ENCODE data around the gene PKDCC. TPM values are rescaled to one million over a fixed set of nuclear protein-coding genes. Genes with fewer than 3 reads are reported as not detected.
"Not testable (repeated sequence)": the region's sequence is repeated elsewhere in the genome, so short reads cannot be mapped to it uniquely, and the experiment has no call there.

Gene PKDCC
- total RNA-seq, 5 donors from 2014 or later (not counting 1 experiment from before 2014, with no cell fraction given): 0.29 to 1.3 (median 0.83) TPM; not detected in 1

GRCh38 chr2:42034096-42034495 is 13.7 kb upstream of the PKDCC start:
- H3K9me3 ChIP-seq; POLR2A ChIA-PET; H3K4me1 ChIP-seq (ENCODE audit: control insufficient read depth in 1 of 2, extremely low read depth in 1 of 2, insufficient read depth in 2 of 2, low read length in 2 of 2); CTCF ChIA-PET; ATAC-seq (replicated peaks in 1 of 4); H3K36me3 ChIP-seq (ENCODE audit: control insufficient read depth in 2 of 2, extremely low read depth in 1 of 2, insufficient read depth in 1 of 2, low read length in 1 of 2); H3K4me3 ChIP-seq (ENCODE audit: control insufficient read depth in 1 of 2, extremely low read depth in 1 of 2, low read length in 1 of 2); H3K27ac Mint-ChIP-seq; DNase-seq; H3K4me3 Mint-ChIP-seq; H3K27ac ChIP-seq (ENCODE audit: low read length); H3K9me3 Mint-ChIP-seq; H3K36me3 Mint-ChIP-seq; H3K4me1 Mint-ChIP-seq: not testable (repeated sequence)
- H3K27me3 Mint-ChIP-seq: peaks cover 18 to 25% of the 10 kb centered on the region in 2 donors
- peaks cover 0 to 18% of the 10 kb centered on the region in 2 experiments for H3K27me3 ChIP-seq (replicated peaks in 1 of 2; ENCODE audit: control insufficient read depth in 2 of 2, extremely low read depth in 1 of 2, insufficient read depth in 2 of 2, low read length in 1 of 2)
- no CpG with 5 or more reads among the region's 6 CpGs for WGBS (ENCODE audit: insufficient coverage)

- ChIA-PET CTCF (no interaction called here), POLR2A (interaction anchor here in 1 of 2 donors (0.6 kb wide), 1 partner anchor 74 kb away, joined by 4 read pairs; no protein-coding TSS in a partner anchor)
- ATAC-seq (replicated peaks in 1 of 4) (no peak), DNase-seq (no peak)
- Mint-ChIP-seq H3K36me3 (no peaks in the 10 kb centered on the region), H3K4me3 (no peak overlapping the region), H3K4me1 (peaks cover 0 to 6% (median 0%) of the 10 kb centered on the region in 3 donors), H3K27me3 (peaks cover 17 to 19% of the 10 kb centered on the region in 2 donors), H3K27ac (no peak overlapping the region), H3K9me3 (no peaks in the 10 kb centered on the region)
- no peaks in the 10 kb centered on the region for H3K36me3 ChIP-seq (ENCODE audit: control insufficient read depth in 2 of 2, extremely low read depth in 1 of 2, insufficient read depth in 1 of 2, low read length in 1 of 2)
- H3K27ac ChIP-seq (ENCODE audit: low read length): no peak overlapping the region
- H3K27me3 ChIP-seq (replicated peaks in 1 of 2; ENCODE audit: control insufficient read depth in 2 of 2, extremely low read depth in 1 of 2, insufficient read depth in 2 of 2, low read length in 1 of 2): peaks cover 0 to 15% of the 10 kb centered on the region in 2 experiments
- no peaks in the 10 kb centered on the region for H3K9me3 ChIP-seq
- H3K4me1 ChIP-seq (ENCODE audit: control insufficient read depth in 1 of 2, extremely low read depth in 1 of 2, insufficient read depth in 2 of 2, low read length in 2 of 2): no peaks in the 10 kb centered on the region
- WGBS (ENCODE audit: insufficient coverage): no CpG with 5 or more reads among the region's 5 CpGs
- H3K4me3 ChIP-seq (ENCODE audit: control insufficient read depth in 1 of 2, extremely low read depth in 1 of 2, low read length in 1 of 2): no peak overlapping the region
Observed at GRCh38 chr2:42035241-42035640, 12.6 kb upstream of the PKDCC start.

DNA sequence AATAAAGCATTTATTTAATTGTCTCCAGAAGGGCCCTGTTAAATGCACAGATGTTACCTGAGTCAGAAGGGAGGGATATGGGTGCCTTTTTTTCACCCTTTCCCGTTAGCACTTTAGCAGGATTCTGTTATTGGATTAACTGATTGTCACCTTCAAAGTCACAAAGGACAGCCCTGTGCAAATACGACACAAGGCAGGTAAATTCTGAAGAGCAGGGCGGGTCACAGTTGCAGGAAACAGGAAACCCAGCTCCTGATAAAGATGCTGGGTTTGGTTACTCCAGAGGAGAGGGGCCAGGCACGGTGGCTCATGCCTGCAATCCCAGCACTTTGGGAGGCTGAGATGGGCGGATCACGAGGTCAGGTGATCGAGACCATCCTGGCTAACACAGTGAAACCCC is 11.4 kb upstream of the PKDCC start:
- H3K4me1 Mint-ChIP-seq: peaks cover 0 to 6% (median 0%) of the 10 kb centered on the region in 3 donors
- ATAC-seq (replicated peaks in 1 of 4) (no peak), DNase-seq (no peak)
- H3K27me3 Mint-ChIP-seq: peaks cover 9 to 18% of the 10 kb centered on the region in 2 donors
- no peak overlapping the region for H3K27ac Mint-ChIP-seq
- Histone ChIP-seq H3K36me3 (ENCODE audit: control insufficient read depth in 2 of 2, extremely low read depth in 1 of 2, insufficient read depth in 1 of 2, low read length in 1 of 2) (no peaks in the 10 kb centered on the region), H3K4me1 (ENCODE audit: control insufficient read depth in 1 of 2, extremely low read depth in 1 of 2, insufficient read depth in 2 of 2, low read length in 2 of 2) (no peaks in the 10 kb centered on the region), H3K27ac (ENCODE audit: low read length) (no peak overlapping the region), H3K4me3 (ENCODE audit: control insufficient read depth in 1 of 2, extremely low read depth in 1 of 2, low read length in 1 of 2) (no peak overlapping the region), H3K9me3 (no peaks in the 10 kb centered on the region), H3K27me3 (replicated peaks in 1 of 2; ENCODE audit: control insufficient read depth in 2 of 2, extremely low read depth in 1 of 2, insufficient read depth in 2 of 2, low read length in 1 of 2) (peaks cover 0 to 9% of the 10 kb centered on the region in 2 experiments)
- H3K9me3 Mint-ChIP-seq: no peaks in the 10 kb centered on the region
- no peaks in the 10 kb centered on the region for H3K36me3 Mint-ChIP-seq
- ChIA-PET CTCF (no interaction called here), POLR2A (interaction anchor here in 1 of 2 donors (0.6 kb wide), 1 partner anchor 46 kb away, joined by 3 read pairs; no protein-coding TSS in a partner anchor)
- H3K4me3 Mint-ChIP-seq: no peak overlapping the region
- 68% methylated on average over 2 of the region's 7 CpGs for WGBS (ENCODE audit: insufficient coverage)

DNA sequence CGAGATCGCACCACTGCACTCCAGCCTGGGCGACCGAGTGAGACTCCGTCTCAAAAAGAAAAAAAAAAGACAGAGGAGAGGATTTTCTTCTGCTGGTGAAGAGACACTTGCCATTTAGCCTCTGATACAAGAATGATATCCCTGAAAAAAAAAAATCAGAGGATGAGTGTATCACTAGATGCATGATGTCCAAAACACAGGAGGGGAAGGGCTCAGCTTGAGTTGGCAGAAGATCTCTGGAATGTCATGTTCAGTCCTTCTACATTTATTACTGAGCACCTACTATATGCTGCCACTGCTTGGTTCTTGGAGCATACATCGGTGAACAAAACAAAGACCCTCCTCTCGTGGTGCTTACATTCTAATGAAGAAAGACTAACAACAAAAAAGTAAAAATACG is 10.9 kb upstream of the PKDCC start:
- H3K27me3 ChIP-seq (replicated peaks in 1 of 2; ENCODE audit: control insufficient read depth in 2 of 2, extremely low read depth in 1 of 2, insufficient read depth in 2 of 2, low read length in 1 of 2): peaks cover 0 to 8% of the 10 kb centered on the region in 2 experiments
- Mint-ChIP-seq H3K4me1 (peaks cover 0 to 2% (median 0%) of the 10 kb centered on the region in 3 donors), H3K27me3 (peaks cover 9 to 18% of the 10 kb centered on the region in 2 donors), H3K4me3 (no peak overlapping the region), H3K36me3 (no peaks in the 10 kb centered on the region), H3K27ac (no peak overlapping the region), H3K9me3 (no peaks in the 10 kb centered on the region)
- H3K27ac ChIP-seq (ENCODE audit: low read length): no peak overlapping the region
- CTCF ChIA-PET: no interaction called here
- POLR2A ChIA-PET: no interaction called here
- no peaks in the 10 kb centered on the region for H3K36me3 ChIP-seq (ENCODE audit: control insufficient read depth in 2 of 2, extremely low read depth in 1 of 2, insufficient read depth in 1 of 2, low read length in 1 of 2)
- H3K4me1 ChIP-seq (ENCODE audit: control insufficient read depth in 1 of 2, extremely low read depth in 1 of 2, insufficient read depth in 2 of 2, low read length in 2 of 2): no peaks in the 10 kb centered on the region
- 100% methylated on average over 1 of the region's 8 CpGs for WGBS (ENCODE audit: insufficient coverage)
- no peak for DNase-seq
- ATAC-seq (replicated peaks in 1 of 4): no peak
- no peak overlapping the region for H3K4me3 ChIP-seq (ENCODE audit: control insufficient read depth in 1 of 2, extremely low read depth in 1 of 2, low read length in 1 of 2)
- H3K9me3 ChIP-seq: no peaks in the 10 kb centered on the region

- ChIA-PET POLR2A (no interaction called here), CTCF (no interaction called here)
- Mint-ChIP-seq H3K4me3 (no peak overlapping the region), H3K36me3 (no peaks in the 10 kb centered on the region), H3K27me3 (peaks cover 38 to 41% of the 10 kb centered on the region in 2 donors), H3K27ac (no peak overlapping the region), H3K4me1 (no peaks in the 10 kb centered on the region), H3K9me3 (no peaks in the 10 kb centered on the region)
- Histone ChIP-seq H3K4me1 (ENCODE audit: control insufficient read depth in 1 of 2, extremely low read depth in 1 of 2, insufficient read depth in 2 of 2, low read length in 2 of 2) (no peaks in the 10 kb centered on the region), H3K27me3 (replicated peaks in 1 of 2; ENCODE audit: control insufficient read depth in 2 of 2, extremely low read depth in 1 of 2, insufficient read depth in 2 of 2, low read length in 1 of 2) (peaks cover 0 to 28% of the 10 kb centered on the region in 2 experiments), H3K27ac (ENCODE audit: low read length) (no peak overlapping the region), H3K36me3 (ENCODE audit: control insufficient read depth in 2 of 2, extremely low read depth in 1 of 2, insufficient read depth in 1 of 2, low read length in 1 of 2) (no peaks in the 10 kb centered on the region), H3K4me3 (ENCODE audit: control insufficient read depth in 1 of 2, extremely low read depth in 1 of 2, low read length in 1 of 2) (no peak overlapping the region), H3K9me3 (no peaks in the 10 kb centered on the region)
- WGBS (ENCODE audit: insufficient coverage): 57% methylated on average over 5 of the region's 9 CpGs
- no peak for ATAC-seq (replicated peaks in 1 of 4)
- no peak for DNase-seq
Observed at GRCh38 chr2:42040643-42041278, 7.1 kb upstream of the PKDCC start.

DNA sequence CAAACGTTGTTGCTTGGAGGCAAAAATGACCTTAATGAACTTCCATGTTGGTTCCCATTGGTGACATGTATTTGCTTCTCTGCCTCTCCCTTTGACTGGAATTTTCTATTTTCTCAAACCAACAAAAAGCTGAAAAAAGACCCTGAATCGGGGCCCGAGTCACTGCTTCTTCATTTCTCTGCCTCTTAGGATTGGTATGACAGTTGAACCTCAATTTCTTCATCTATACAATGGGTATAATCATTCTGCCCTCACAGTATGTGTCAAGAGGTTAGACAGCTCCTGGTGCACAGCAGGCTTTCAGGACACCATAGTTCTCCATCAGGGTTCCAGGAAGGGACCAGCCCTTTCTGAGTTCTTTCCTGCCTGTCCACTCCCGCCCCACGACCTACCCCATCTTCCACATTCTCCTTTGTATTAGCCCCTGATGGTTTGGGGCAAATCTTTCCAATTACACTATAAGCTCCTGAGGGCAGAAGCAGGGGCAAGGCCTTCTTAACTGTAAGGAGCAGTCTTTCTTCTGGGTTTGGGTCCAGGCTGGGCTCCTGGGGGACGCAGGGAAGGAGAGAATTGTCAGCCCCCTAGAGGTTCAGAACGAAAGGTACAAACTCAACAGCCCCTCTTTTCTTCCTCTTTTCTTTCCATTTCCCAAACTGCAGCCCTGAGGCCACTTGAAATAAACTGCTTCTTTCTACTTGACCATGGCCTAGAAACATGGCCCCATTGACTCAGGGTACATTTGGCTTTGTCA is 6.3 kb upstream of the PKDCC start:
- Histone ChIP-seq H3K4me1 (ENCODE audit: control insufficient read depth in 1 of 2, extremely low read depth in 1 of 2, insufficient read depth in 2 of 2, low read length in 2 of 2) (no peaks in the 10 kb centered on the region), H3K4me3 (ENCODE audit: control insufficient read depth in 1 of 2, extremely low read depth in 1 of 2, low read length in 1 of 2) (no peak overlapping the region), H3K36me3 (ENCODE audit: control insufficient read depth in 2 of 2, extremely low read depth in 1 of 2, insufficient read depth in 1 of 2, low read length in 1 of 2) (no peaks in the 10 kb centered on the region), H3K27me3 (replicated peaks in 1 of 2; ENCODE audit: control insufficient read depth in 2 of 2, extremely low read depth in 1 of 2, insufficient read depth in 2 of 2, low read length in 1 of 2) (peaks cover 0 to 36% of the 10 kb centered on the region in 2 experiments), H3K9me3 (no peaks in the 10 kb centered on the region), H3K27ac (ENCODE audit: low read length) (no peak overlapping the region)
- 67% methylated on average over 3 of the region's 7 CpGs for WGBS (ENCODE audit: insufficient coverage)
- H3K36me3 Mint-ChIP-seq: no peaks in the 10 kb centered on the region
- no peak for DNase-seq
- CTCF ChIA-PET: no interaction called here
- peaks cover 38 to 47% of the 10 kb centered on the region in 2 donors for H3K27me3 Mint-ChIP-seq
- no peak overlapping the region for H3K4me3 Mint-ChIP-seq
- no peaks in the 10 kb centered on the region for H3K9me3 Mint-ChIP-seq
- no peak overlapping the region for H3K27ac Mint-ChIP-seq
- ATAC-seq (replicated peaks in 1 of 4): no peak
- H3K4me1 Mint-ChIP-seq: no peaks in the 10 kb centered on the region
- POLR2A ChIA-PET: no interaction called here

Measured in T-cell (primary cell).